HEK293T (cell line): Measurements from ENCODE around the gene OR14C36.

ENCODE experiments used
- CTCF ChIA-PET: fragments of 350-600 bp; formaldehyde crosslinking; extraction: SDS; loops from one replicate; lab custom pipeline; 2021; ENCODE audit warnings: antibody characterized with exemption, inconsistent platforms; lab: Yijun Ruan, JAX
- POLR2A ChIA-PET: fragments of 350-600 bp; formaldehyde crosslinking; extraction: SDS; loops from one replicate; lab custom pipeline; 2020; ENCODE audit warnings: antibody characterized with exemption, inconsistent platforms; lab: Yijun Ruan, JAX
- DNase-seq: peaks from one replicate; pipeline ENCODE4 v3.0.0; 2012; ENCODE audit warnings: mixed read lengths; ENCODE audit errors: extremely low spot score
- ARNT ChIP-seq: fragments of 450-650 bp; IDR thresholded peaks from 2 replicates; pipeline ENCODE4 v1.6.1; 2017; ENCODE audit warnings: mild to moderate bottlenecking
- BHLHE40 ChIP-seq: fragments of 450-650 bp; IDR thresholded peaks from 2 replicates; pipeline ENCODE4 v1.6.1; 2016; ENCODE audit warnings: mild to moderate bottlenecking, moderate library complexity, borderline replicate concordance
- CTBP1 ChIP-seq: fragments of 450-650 bp; IDR thresholded peaks from 2 replicates; pipeline ENCODE4 v1.6.1; 2016; ENCODE audit warnings: borderline replicate concordance
- ELF4 ChIP-seq: fragments of 450-650 bp; IDR thresholded peaks from 2 replicates; pipeline ENCODE4 v1.6.1; 2017; ENCODE audit warnings: antibody characterized with exemption
- FOXA1 ChIP-seq: fragments of 450-650 bp; IDR thresholded peaks from 2 replicates; pipeline ENCODE4 v1.6.1; 2016; ENCODE audit warnings: mild to moderate bottlenecking
- FOXK2 ChIP-seq: fragments of 450-650 bp; IDR thresholded peaks from 2 replicates; pipeline ENCODE4 v1.6.1; 2016; ENCODE audit warnings: mild to moderate bottlenecking
- FOXM1 ChIP-seq: fragments of 450-650 bp; IDR thresholded peaks from 2 replicates; pipeline ENCODE4 v1.6.1; 2017; ENCODE audit warnings: mild to moderate bottlenecking, borderline replicate concordance
- HDGF ChIP-seq: fragments of 450-650 bp; IDR thresholded peaks from 2 replicates; pipeline ENCODE4 v1.6.1; 2017; ENCODE audit warnings: antibody characterized with exemption, borderline replicate concordance
- L3MBTL2 ChIP-seq: fragments of 450-650 bp; conservative IDR thresholded peaks from 2 replicates; pipeline ENCODE4 v1.6.1; 2016; ENCODE audit warnings: mild to moderate bottlenecking
- LEF1 ChIP-seq: fragments of 450-650 bp; IDR thresholded peaks from 2 replicates; pipeline ENCODE4 v1.6.1; 2017; ENCODE audit warnings: mild to moderate bottlenecking, borderline replicate concordance
- NFRKB ChIP-seq: fragments of 450-650 bp; IDR thresholded peaks from 2 replicates; pipeline ENCODE4 v1.6.1; 2016; ENCODE audit warnings: mild to moderate bottlenecking, moderate library complexity
- SUZ12 ChIP-seq: fragments of 450-650 bp; IDR thresholded peaks from 2 replicates; pipeline ENCODE4 v1.6.1; 2016; ENCODE audit warnings: mild to moderate bottlenecking
- TARDBP ChIP-seq: fragments of 450-650 bp; IDR thresholded peaks from 2 replicates; pipeline ENCODE4 v1.6.1; 2016
- ZNF384 ChIP-seq: fragments of 450-650 bp; IDR thresholded peaks from 2 replicates; pipeline ENCODE4 v1.6.1; 2016
- TF ChIP-seq, protein P1 (sequence below): fragments of 450-650 bp; IDR thresholded peaks from 2 replicates; pipeline ENCODE4 v1.6.1; 2016

The OR14C36 gene

DNA sequence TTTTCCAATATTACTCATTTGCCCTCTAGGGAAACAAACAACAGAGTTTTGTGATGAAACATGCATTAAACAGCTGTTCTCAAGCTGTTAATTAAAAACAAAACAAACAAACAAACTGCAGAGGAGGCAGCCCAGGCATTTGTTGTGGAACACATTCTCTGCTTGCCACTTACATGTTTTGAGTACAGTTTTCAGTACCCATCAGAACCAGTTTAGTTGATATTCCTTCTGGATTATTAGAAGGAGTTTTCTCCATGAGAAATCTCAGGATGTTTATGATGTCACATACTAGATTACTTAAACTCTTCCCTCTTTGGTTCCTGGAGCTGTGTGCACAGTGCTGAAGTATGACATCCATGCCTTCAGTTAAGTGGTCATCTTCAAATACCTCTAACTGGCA is 26.9 kb downstream of the OR14C36 start, which contains the start of gene OR2T6:
OR2T6 (plus strand) TSS at position 301 of the 400 bp plus-strand sequence. CDS start 11,863 bp downstream, outside the sequence.
- DNase-seq, result no peak
- ChIA-PET POLR2A (no interaction called here), CTCF (no interaction called here)
- TF ChIP-seq BHLHE40 (no peak), ZNF384 (no peak), FOXK2 (no peak), TARDBP (no peak), FOXA1 (no peak)

DNA sequence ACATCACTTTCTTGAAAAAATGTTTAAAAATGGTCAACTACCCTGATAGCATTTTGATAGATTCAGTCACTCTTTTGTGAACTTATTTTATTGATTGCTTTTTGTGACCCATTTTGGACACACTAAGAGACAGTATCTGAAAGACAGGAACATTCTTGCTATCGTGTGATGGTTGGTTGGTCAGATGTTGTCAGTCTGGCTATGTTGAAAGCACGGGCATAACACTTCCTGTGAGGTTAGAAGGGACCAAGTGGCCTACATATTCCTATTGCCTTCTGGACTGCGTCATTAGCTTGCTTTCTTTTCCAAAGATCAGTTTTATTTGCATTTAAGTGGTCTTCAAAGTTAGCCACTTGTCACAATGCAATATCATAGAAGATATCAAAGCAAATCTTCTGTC is 28.3 kb downstream of the OR14C36 start:
- DNase-seq, result no peak
- no peak for TF ChIP-seq NFRKB
- TF ChIP-seq HDGF, result no peak
- no peak for TF ChIP-seq L3MBTL2
- TF ChIP-seq, protein P1, sequence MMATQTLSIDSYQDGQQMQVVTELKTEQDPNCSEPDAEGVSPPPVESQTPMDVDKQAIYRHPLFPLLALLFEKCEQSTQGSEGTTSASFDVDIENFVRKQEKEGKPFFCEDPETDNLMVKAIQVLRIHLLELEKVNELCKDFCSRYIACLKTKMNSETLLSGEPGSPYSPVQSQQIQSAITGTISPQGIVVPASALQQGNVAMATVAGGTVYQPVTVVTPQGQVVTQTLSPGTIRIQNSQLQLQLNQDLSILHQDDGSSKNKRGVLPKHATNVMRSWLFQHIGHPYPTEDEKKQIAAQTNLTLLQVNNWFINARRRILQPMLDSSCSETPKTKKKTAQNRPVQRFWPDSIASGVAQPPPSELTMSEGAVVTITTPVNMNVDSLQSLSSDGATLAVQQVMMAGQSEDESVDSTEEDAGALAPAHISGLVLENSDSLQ, result no peak
- POLR2A ChIA-PET, result no interaction called here
- CTCF ChIA-PET, result no interaction called here

DNA sequence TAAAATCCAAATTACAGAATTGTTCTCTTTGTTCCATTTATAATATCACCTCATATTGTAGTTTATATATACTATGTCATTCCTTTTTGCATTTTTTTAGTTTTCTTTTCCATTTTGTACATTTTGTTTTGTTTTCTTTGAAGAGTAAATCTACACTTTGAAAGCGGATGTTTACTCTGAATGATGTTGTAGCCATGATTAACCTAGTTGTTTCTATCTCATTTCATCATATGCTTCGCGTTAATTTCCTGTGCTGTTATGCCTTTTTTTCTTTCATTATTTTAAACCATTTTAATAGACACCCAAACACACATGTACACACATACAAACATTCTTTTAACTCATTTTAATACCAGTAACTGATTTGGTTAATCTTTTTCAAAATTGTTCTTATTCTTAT is 32.3 kb downstream of the OR14C36 start:
- DNase-seq, result no peak
- CTCF ChIA-PET, result no interaction called here
- POLR2A ChIA-PET, result no interaction called here
- no peak for TF ChIP-seq NFRKB
- no peak for TF ChIP-seq LEF1
- no peak for TF ChIP-seq L3MBTL2
- TF ChIP-seq TARDBP, result no peak
- TF ChIP-seq FOXA1, result no peak

DNA sequence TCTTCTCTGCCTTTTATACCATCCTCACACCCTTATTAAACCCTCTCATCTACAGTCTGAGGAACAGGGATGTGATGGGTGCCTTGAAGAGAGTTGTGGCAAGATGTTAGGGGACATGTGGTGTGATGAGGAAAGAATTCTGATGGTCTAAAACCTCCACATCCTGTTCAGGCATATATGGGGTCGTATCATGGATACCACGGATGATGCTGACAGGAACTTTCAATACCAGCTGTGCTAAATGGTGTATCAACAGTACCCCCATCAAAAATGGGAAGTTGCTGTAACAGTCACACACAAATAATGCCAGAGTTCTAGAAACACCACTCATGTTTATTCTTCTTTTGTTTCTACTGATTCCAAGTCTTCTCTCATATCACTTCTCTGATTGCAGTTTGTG is 39.9 kb downstream of the OR14C36 start:
- POLR2A ChIA-PET, result no interaction called here
- CTCF ChIA-PET, result no interaction called here

DNA sequence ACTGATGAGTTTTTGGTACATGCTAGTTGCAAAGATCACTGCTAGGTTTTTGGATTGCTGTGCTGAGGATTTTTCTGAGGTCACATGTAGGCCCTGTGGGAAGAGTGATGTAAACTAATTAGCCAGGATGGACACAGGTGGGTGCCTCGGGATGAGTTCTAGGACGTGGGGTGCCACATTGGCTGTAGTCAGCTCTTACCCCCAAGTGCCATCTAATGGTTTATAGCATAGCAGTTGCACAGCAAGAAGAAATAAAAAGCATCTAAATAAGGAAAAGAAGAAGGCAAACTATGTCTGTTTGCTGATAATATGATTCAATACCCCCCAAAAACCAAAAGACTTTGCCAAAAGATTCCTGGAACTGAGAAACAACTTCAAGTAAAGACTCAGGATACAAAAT is 44.5 kb downstream of the OR14C36 start:
- POLR2A ChIA-PET, result no interaction called here

More for the DNA sequence above, 39.9 kb downstream of the OR14C36 start:
- no peak for DNase-seq
- no peak for TF ChIP-seq FOXM1
- TF ChIP-seq L3MBTL2, result no peak
- no peak for TF ChIP-seq FOXA1
- TF ChIP-seq HDGF, result no peak
- TF ChIP-seq FOXK2, result no peak
- no peak for TF ChIP-seq NFRKB
- TF ChIP-seq ZNF384, result no peak
- TF ChIP-seq TARDBP, result no peak

More for the DNA sequence above, 44.5 kb downstream of the OR14C36 start:
- DNase-seq, result no peak
- CTCF ChIA-PET, result no interaction called here
- TF ChIP-seq BHLHE40 (no peak), FOXM1 (no peak), HDGF (no peak), ELF4 (no peak), FOXA1 (no peak), CTBP1 (no peak), FOXK2 (no peak), ARNT (no peak), L3MBTL2 (no peak), NFRKB (no peak), LEF1 (no peak), SUZ12 (no peak), TARDBP (no peak)
- TF ChIP-seq, protein P1, result no peak
